Activated naive CD8-positive, alpha-beta T cell treated with anti-CD3 and anti-CD28 coated beads, Interleukin-2, amount 10 ng/mL, durations not matched to agents 7 days and 5 days (primary cell): ENCODE results near the gene ENO3. TPM values are rescaled to one million over a fixed set of nuclear protein-coding genes. Genes with fewer than 3 reads are reported as not detected.

ENCODE experiments used
- ATAC-seq: fragments of 150-1000 bp; cut with Tn5 transposase; one replicate; pipeline ENCODE4 v1.10.0; 2021; ENCODE audit warnings: low read depth, moderate library complexity
- POLR2A ChIA-PET: fragments of 350-600 bp; sonication (Branson Sonifier 250); formaldehyde crosslinking; loops from one replicate; lab custom pipeline; 2021; ENCODE audit warnings: antibody characterized with exemption; lab: Charles Lee
- DNase-seq: peaks from one replicate; pipeline ENCODE4 v3.0.0; 2021
- H3K27ac Mint-ChIP-seq: one replicate; pipeline ENCODE4 v1.8.0; 2022; ENCODE audit warnings: mild to moderate bottlenecking, mixed read lengths
- H3K27me3 Mint-ChIP-seq: one replicate; pipeline ENCODE4 v1.8.0; 2022; ENCODE audit warnings: mild to moderate bottlenecking, moderate library complexity, mixed read lengths
- H3K36me3 Mint-ChIP-seq: one replicate; pipeline ENCODE4 v1.8.0; 2021; ENCODE audit warnings: mild to moderate bottlenecking, mixed read lengths
- H3K4me1 Mint-ChIP-seq: one replicate; pipeline ENCODE4 v1.8.0; 2021; ENCODE audit warnings: mixed read lengths
- H3K4me3 Mint-ChIP-seq: one replicate; pipeline ENCODE4 v1.8.0; 2022; ENCODE audit warnings: mild to moderate bottlenecking, moderate library complexity, mixed read lengths
- H3K9me3 Mint-ChIP-seq: one replicate; pipeline ENCODE4 v1.8.0; 2021; ENCODE audit warnings: mixed read lengths
- total RNA-seq, 2 experiments: library from RNA; stranded (reverse); gene quantifications; one replicate each; pipeline ENCODE4 v1.2.3, GENCODE V29; 2021

Gene ENO3
- total RNA-seq, 2 experiments from 2014 or later: 31.4 to 32.9 TPM

- DNase-seq (no peak), ATAC-seq (no peak)
- POLR2A ChIA-PET: interaction anchor here (1.8 kb wide), 1 partner anchor 21 kb away, joined by 4 read pairs; the partner anchor contains the start of genes RNF167 and SLC25A11
- Mint-ChIP-seq H3K9me3 (no peaks in the 10 kb centered on the region), H3K4me3 (no peak overlapping the region), H3K36me3 (peaks cover 22% of the 10 kb centered on the region), H3K4me1 (peaks cover 9% of the 10 kb centered on the region), H3K27me3 (no peaks in the 10 kb centered on the region), H3K27ac (no peak overlapping the region)
Observed at GRCh38 chr17:4960279-4960922, 9.5 kb downstream of the ENO3 start.

DNA sequence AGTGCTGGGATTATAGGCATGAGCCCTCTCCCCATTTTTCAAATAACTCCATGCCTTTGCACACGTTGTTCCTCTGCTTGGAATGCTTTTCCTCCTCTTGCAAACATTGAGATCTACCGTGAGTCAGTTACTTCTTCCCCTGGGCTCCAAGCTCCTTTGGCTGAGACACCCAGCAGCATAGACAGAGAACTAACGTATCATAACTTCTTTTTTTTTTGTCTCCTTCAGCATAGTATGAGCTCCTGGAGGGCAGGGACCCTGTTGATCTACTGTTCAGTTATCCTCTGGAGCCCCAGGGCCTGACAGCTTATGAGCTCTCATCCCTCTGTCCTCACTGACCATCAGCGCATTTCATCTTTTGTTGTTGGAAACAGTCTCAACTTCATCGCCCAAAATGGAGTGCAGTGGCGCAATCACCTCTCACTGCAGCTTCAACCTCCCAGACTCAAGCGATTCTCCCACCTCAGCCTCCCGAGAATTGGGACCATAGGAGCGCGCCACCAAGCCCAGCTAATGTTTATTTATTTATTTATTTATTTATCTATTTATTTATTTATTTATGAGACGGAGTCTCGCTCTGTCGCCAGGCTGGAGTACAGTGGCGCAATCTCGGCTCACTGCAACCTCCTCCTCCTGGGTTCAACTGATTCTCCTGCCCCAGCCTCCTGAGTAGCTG lies 14.5 kb downstream of the ENO3 start:
- Mint-ChIP-seq H3K4me1 (peaks cover 11% of the 10 kb centered on the region), H3K27me3 (no peaks in the 10 kb centered on the region), H3K36me3 (peaks cover 13% of the 10 kb centered on the region), H3K27ac (peak overlapping the region; percentile 55), H3K4me3 (peak overlapping the region; percentile 20), H3K9me3 (no peaks in the 10 kb centered on the region)
- POLR2A ChIA-PET: interaction anchor here (0.5 to 9.3 kb wide), 3 partner anchors 8 to 822 kb away, joined by 6 to 441 read pairs (median 17); partner anchors contain the start of genes CYB5D2, ENO3, PFN1 and RNF167
- ATAC-seq (no peak), DNase-seq (no peak)

DNA sequence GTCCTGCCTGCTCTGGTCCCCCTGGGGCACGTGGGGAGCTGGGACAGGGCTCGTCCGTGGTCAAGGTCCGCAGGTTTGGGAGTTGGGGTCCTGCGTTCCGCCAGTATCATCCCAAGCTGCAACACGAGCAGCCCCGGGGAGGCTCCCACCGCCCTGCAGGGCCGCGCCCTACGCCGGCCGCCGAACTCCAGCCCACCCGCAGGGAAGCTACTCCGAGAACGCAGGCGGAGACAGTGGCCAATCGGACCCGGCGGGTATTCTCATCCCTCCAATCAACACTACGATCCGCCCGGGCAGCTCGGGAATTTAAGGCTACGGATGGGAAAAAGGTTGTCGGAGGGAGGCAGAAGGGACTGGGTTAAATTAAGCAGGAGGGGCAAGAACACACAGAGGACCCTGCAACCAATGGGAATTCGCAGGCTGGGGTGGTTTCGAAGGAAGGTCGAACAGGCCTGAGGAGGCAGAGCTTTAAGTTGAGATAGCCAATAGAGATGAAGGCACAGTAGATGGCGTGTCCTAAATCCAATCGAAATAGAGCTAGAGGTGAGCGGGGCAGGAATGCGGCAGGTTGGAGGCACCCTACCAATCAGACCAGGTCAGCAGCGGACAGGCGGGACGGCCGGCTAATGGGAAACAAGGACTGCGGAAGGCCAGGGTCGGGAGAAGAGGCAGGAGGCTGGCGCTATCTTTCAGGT lies 16.1 kb downstream of the ENO3 start:
- DNase-seq: peak; percentile 76
- Mint-ChIP-seq H3K4me1 (peaks cover 17% of the 10 kb centered on the region), H3K36me3 (peaks cover 17% of the 10 kb centered on the region), H3K9me3 (no peaks in the 10 kb centered on the region), H3K27me3 (no peaks in the 10 kb centered on the region), H3K4me3 (no peak overlapping the region), H3K27ac (no peak overlapping the region)
- POLR2A ChIA-PET: interaction anchor here (0.8 to 9.3 kb wide), 15 partner anchors 10 to 112 kb away, joined by 3 to 441 read pairs (median 5); partner anchors contain the start of genes C17orf107, CAMTA2, CHRNE and ENO3
- peak; percentile 91 for ATAC-seq

DNA sequence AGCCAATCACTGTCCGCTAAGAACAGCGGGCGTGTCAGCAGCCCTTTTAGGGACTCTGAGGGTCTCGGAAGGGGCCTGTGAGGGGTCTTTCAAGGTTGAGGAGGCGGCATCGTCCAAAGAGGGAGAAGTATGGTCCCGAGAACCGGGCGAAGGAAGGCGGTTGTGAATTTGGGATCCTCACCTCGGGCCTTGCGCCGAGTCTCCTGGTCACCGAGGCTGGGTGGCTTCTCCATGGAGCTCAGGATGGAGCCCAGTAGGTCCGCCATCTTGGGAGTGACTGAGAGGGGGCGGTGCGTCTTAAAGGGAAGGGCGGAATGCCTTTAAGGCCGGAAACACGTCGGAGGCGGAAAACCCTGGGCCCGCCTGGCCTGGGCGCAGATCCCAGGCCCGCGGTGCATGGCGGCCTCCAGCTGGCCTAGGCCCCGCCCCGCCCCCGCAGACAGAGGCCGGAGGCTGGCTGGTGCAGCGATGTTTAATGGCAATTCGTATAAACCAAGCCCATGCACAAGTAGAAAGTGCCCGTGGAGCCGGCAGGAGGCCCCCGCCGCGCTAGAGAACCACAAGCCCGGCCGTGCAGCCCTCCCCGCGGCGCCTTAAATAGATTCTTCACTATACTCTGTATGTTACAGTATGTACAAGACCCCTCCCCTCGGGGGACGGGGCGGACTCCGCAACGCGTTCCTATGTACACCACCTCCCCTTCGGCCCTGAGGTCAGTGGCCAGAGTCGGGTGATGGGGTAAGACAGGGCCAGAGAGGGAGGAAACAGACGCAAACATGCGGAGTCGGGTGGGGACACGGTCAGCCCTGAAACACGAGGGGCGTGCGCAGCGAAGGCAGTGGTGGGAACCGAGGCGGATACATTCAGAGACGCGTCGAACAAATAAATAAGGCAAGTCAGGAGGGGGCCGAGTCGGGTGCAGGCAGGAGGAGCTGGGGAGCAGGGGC lies 16.9 kb downstream of the ENO3 start, which contains the start of gene SPAG7:
Gene SPAG7, minus strand, starts transcription at position 279 of the 947 bp plus-strand sequence. Its CDS starts 13 bp downstream, at position 266.
- POLR2A ChIA-PET: interaction anchor here (0.8 to 9.3 kb wide), 17 partner anchors 11 to 257 kb away, joined by 3 to 441 read pairs (median 4); partner anchors contain the start of genes ARRB2, C17orf107, CAMTA2 and CHRNE
- H3K27me3 Mint-ChIP-seq: no peaks in the 10 kb centered on the region
- H3K36me3 Mint-ChIP-seq: peaks cover 17% of the 10 kb centered on the region
- DNase-seq (peak; percentile 96), ATAC-seq (peak; percentile 62)
- H3K4me1 Mint-ChIP-seq: peaks cover 17% of the 10 kb centered on the region
- H3K27ac Mint-ChIP-seq: no peak within 1 kb of the TSS
- H3K4me3 Mint-ChIP-seq: no peak within 1 kb of the TSS
- H3K9me3 Mint-ChIP-seq: no peaks in the 10 kb centered on the region

GRCh38 chr17:4968486-4969046 lies 17.6 kb downstream of the ENO3 start:
- POLR2A ChIA-PET: interaction anchor here (0.5 to 9.3 kb wide), 9 partner anchors 12 to 258 kb away, joined by 3 to 441 read pairs (median 7); partner anchors contain the start of genes ARRB2, CAMTA2, ENO3 and INCA1
- Mint-ChIP-seq H3K9me3 (no peaks in the 10 kb centered on the region), H3K4me1 (peaks cover 17% of the 10 kb centered on the region), H3K27ac (no peak overlapping the region), H3K36me3 (peaks cover 20% of the 10 kb centered on the region), H3K4me3 (no peak overlapping the region), H3K27me3 (no peaks in the 10 kb centered on the region)
- no peak for DNase-seq
- no peak for ATAC-seq

DNA sequence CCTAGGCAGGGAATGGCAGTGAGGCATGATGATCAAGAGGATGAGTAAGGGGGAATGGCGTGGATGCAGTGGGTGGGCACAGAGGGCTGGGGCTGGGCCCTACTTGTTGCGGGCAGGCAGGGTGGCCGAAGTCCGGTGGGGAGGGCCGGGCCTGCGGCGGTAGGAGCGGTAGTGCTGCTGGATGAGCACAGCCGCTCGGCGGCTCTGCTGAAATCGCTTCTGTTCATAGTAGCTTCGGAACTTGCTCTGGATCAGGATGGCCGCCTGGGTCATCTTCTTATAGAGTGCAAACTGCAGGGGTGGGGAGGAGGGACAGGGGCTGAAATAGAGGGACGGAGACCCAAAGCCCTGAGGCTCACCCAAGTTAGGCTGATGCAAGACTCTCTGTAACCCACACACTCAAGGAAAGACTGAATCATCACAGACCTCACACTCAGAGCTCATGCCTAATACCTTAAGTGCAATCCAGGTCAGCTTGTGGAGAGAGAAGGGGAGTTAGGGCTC lies 18.2 kb downstream of the ENO3 start:
- H3K4me3 Mint-ChIP-seq: no peak overlapping the region
- no peak overlapping the region for H3K27ac Mint-ChIP-seq
- peaks cover 22% of the 10 kb centered on the region for H3K4me1 Mint-ChIP-seq
- no peaks in the 10 kb centered on the region for H3K9me3 Mint-ChIP-seq
- ATAC-seq: no peak
- peak; percentile 44 for DNase-seq
- POLR2A ChIA-PET: interaction anchor here (0.5 to 9.3 kb wide), 5 partner anchors 10 to 259 kb away, joined by 3 to 441 read pairs (median 7); partner anchors contain the start of genes ARRB2, ENO3, PFN1 and RNF167
- no peaks in the 10 kb centered on the region for H3K27me3 Mint-ChIP-seq
- peaks cover 23% of the 10 kb centered on the region for H3K36me3 Mint-ChIP-seq

DNA sequence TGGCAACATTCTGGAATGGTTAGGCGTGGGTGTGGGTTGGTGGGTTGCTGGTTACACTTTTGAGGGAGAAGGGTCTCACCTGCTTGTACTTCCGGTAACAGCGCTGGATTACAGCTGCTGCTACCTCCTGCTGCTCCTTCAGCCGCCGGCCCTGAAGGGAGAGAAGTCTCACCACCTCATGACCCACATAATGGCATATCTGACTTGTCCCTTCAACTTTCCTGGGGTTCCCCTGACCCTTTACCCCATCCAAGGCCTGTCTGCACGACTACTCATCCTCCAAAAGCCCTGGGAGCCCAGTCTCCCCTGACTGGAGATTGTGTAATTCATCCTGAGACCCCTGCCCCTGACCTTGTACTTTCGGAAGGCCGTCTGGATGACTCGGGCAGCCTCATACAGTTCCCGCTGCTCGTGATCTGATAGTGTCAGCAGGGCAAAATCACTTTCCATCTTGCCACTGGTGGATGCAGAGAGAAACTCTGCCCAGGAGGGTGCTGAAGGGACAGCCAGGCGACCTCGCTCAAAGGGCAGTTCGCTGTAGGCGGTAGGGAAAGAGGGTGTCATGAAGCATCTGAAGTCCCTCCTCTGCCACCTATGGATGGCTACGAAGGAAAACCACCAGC lies 18.7 kb downstream of the ENO3 start:
- Mint-ChIP-seq H3K9me3 (no peaks in the 10 kb centered on the region), H3K4me1 (peaks cover 25% of the 10 kb centered on the region), H3K4me3 (no peak overlapping the region), H3K27ac (no peak overlapping the region), H3K27me3 (no peaks in the 10 kb centered on the region), H3K36me3 (peaks cover 23% of the 10 kb centered on the region)
- ATAC-seq (no peak), DNase-seq (no peak)
- POLR2A ChIA-PET: interaction anchor here (1.0 to 9.3 kb wide), 3 partner anchors 10 to 23 kb away, joined by 5 to 441 read pairs (median 15); partner anchors contain the start of genes ENO3, PFN1, RNF167 and SLC25A11

- no peak for DNase-seq
- Mint-ChIP-seq H3K4me3 (no peak overlapping the region), H3K9me3 (no peaks in the 10 kb centered on the region), H3K27me3 (no peaks in the 10 kb centered on the region), H3K36me3 (peaks cover 22% of the 10 kb centered on the region), H3K4me1 (peaks cover 24% of the 10 kb centered on the region), H3K27ac (peak overlapping the region; percentile 65)
- ATAC-seq: no peak
- POLR2A ChIA-PET: interaction anchor here (1.6 to 9.3 kb wide), 3 partner anchors 9 to 71 kb away, joined by 4 to 441 read pairs (median 15); partner anchors contain the start of genes C17orf107, ENO3, PFN1 and RNF167
Observed at GRCh38 chr17:4970273-4970672, 19.4 kb downstream of the ENO3 start.

DNA sequence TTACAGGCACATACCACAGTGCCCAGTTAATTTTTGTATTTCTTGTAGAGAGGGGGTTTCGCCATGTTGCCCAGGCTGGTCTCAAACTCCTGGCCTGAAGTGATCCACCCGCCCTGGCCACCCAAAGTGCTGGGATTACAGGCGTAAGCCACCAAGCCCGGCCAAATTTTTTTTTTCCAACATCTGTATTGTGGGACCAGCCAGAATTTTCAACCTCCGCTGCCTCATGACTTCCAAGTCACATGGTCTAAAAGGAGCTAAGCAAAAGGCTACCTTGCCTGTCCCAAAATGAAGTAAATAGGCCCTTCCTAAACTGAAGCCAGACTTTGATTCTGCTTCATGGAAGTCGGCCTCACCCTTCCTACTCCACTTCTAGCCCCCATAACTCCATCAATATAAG lies 20.9 kb downstream of the ENO3 start:
- Mint-ChIP-seq H3K36me3 (peaks cover 19% of the 10 kb centered on the region), H3K4me3 (no peak overlapping the region), H3K27ac (no peak overlapping the region), H3K27me3 (no peaks in the 10 kb centered on the region), H3K4me1 (peaks cover 14% of the 10 kb centered on the region), H3K9me3 (no peaks in the 10 kb centered on the region)
- DNase-seq: no peak
- POLR2A ChIA-PET: interaction anchor here (1.6 to 9.3 kb wide), 3 partner anchors 8 to 73 kb away, joined by 4 to 441 read pairs (median 15); partner anchors contain the start of genes C17orf107, ENO3, PFN1 and RNF167
- no peak for ATAC-seq

GRCh38 chr17:4972322-4972721 lies 21.4 kb downstream of the ENO3 start:
- no peak for DNase-seq
- no peak overlapping the region for H3K4me3 Mint-ChIP-seq
- ATAC-seq: no peak
- no peaks in the 10 kb centered on the region for H3K9me3 Mint-ChIP-seq
- peaks cover 14% of the 10 kb centered on the region for H3K4me1 Mint-ChIP-seq
- POLR2A ChIA-PET: interaction anchor here (9.3 kb wide), 1 partner anchor 25 kb away, joined by 441 read pairs; the partner anchor contains the start of genes ENO3, PFN1, RNF167 and SLC25A11
- peaks cover 20% of the 10 kb centered on the region for H3K36me3 Mint-ChIP-seq
- no peak overlapping the region for H3K27ac Mint-ChIP-seq
- H3K27me3 Mint-ChIP-seq: no peaks in the 10 kb centered on the region

DNA sequence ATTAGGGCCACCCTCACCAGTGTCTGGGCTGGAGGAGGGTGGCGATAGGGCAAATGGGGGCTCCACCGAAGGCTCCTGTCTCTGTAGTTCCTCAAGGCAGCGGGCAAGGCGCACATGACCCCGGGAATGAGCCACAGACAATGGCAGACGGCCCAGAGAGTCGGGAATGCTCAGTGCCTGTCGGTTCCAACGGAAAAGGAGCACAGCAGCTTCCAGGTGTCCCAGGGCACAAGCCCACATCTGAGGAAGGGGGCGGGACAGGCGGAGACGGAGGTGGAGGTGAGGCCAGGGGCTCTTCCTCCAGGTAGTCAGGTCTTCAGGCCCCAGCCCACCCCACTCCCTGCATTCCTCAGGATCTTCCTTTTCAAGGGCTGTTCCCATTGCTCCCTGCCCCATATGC lies 21.8 kb downstream of the ENO3 start:
- peaks cover 23% of the 10 kb centered on the region for H3K36me3 Mint-ChIP-seq
- ATAC-seq (no peak), DNase-seq (no peak)
- POLR2A ChIA-PET: interaction anchor here (1.0 to 9.3 kb wide), 2 partner anchors 26 to 39 kb away, joined by 3 to 441 read pairs; partner anchors contain the start of genes ENO3, PFN1, RNF167 and SLC25A11
- H3K9me3 Mint-ChIP-seq: no peaks in the 10 kb centered on the region
- H3K27me3 Mint-ChIP-seq: no peaks in the 10 kb centered on the region
- no peak overlapping the region for H3K27ac Mint-ChIP-seq
- H3K4me3 Mint-ChIP-seq: no peak overlapping the region
- H3K4me1 Mint-ChIP-seq: peaks cover 14% of the 10 kb centered on the region
